Body of pancreas (tissue), 4 donors: Measurements from ENCODE around the gene VPS18.

Experiments
- CTCF ChIP-seq, 7 experiments: fragments of 450-650 bp in 4 of 7; fragments of 200-600 bp in 3 of 7; sonication (generic) in 3 of 7; IDR thresholded peaks; one replicate each; pipeline ENCODE4 v1.5.1; 2016 to 2019; ENCODE audit warnings: antibody characterized with exemption in 7 of 7
- POLR2A ChIP-seq, 3 donors: fragments of 450-650 bp; IDR thresholded peaks; one replicate each; pipeline ENCODE4 v1.6.1; 2016; ENCODE audit warnings: antibody characterized with exemption in 3 of 3, mild to moderate bottlenecking in 2 of 3

DNA sequence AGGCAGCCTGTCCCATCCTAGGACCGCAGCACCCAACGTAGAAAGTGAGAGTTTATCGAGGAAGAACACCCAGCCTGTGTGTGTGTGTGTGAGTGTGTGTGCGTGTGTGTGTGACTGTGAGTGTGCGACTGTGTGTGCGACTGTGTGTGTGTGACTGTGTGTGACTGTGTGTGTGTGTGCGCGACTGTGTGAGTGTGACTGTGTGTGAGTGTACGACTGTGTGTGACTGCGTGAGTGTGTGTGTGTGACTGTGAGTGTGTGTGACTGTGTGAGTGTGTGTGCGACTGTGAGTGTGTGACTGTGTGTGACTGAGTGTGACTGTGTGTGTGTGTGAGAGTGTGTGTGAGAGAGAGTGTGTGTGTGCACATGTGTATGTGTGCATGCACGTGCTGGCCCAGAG lies 19.8 kb downstream of the VPS18 start:
- TF ChIP-seq CTCF (IDR thresholded peaks at IDR 0.05) (no peak), POLR2A (IDR thresholded peaks at IDR 0.05) (no peak)
